ENCODE results near the gene GTF2IRD1.
"Not testable (repeated sequence)": the region's sequence is repeated elsewhere in the genome, so short reads cannot be mapped to it uniquely, and the experiment has no call there.

The GTF2IRD1 gene

GRCh38 chr7:74518654-74519053 lies 64.9 kb downstream of the GTF2IRD1 start:
- DNase-seq: no peak

GRCh38 chr7:74519395-74519794 lies 65.7 kb downstream of the GTF2IRD1 start:
- DNase-seq: no peak

- DNase-seq: no peak
Observed at GRCh38 chr7:74521855-74522254, 68.1 kb downstream of the GTF2IRD1 start.

- DNase-seq: no peak
Observed at GRCh38 chr7:74522281-74522905, 68.7 kb downstream of the GTF2IRD1 start.

DNA sequence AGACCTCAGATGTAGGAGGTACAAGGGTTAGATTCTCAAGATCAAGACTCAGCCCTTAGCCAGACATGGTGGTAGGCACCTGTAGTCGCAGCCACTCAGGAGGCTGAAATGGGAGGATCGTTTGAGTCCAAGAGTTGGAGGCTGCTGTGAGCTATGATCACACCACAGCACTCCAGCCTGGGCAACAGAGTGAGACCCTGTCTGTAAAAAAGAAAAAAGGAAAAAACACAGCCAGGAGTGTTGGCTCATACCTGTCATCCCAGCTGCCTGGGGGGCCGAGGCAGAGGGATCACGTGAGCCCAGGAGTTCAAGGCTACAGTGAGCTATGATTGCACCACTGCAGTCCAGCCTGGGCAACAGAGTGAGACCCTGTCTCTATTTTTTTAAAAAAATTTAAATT lies 69.3 kb downstream of the GTF2IRD1 start:
- DNase-seq: no peak

- DNase-seq: no peak
Observed at GRCh38 chr7:74525140-74525539, 71.4 kb downstream of the GTF2IRD1 start.

GRCh38 chr7:74525881-74526280 lies 72.2 kb downstream of the GTF2IRD1 start:
- DNase-seq: no peak

DNA sequence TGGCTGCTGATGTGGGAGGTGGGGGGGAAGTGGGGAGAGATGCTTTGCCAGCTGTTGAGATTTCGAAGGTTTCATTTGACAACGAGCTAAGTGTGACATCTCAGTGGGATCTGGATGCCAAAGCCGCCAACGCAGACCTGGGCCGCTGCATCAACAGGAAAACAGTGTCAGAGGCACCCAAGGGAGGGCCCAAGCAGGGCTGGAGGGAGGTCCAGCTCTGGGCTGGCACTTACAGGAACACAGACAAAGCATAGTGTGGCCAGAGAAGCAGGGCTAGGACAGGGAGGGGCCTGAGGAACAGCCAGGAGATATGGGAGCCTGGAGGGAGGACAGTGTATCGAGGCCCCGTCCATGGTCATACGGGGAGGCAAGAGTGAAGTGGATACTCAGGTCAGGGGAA lies 73.1 kb downstream of the GTF2IRD1 start:
- no peak for DNase-seq

DNA sequence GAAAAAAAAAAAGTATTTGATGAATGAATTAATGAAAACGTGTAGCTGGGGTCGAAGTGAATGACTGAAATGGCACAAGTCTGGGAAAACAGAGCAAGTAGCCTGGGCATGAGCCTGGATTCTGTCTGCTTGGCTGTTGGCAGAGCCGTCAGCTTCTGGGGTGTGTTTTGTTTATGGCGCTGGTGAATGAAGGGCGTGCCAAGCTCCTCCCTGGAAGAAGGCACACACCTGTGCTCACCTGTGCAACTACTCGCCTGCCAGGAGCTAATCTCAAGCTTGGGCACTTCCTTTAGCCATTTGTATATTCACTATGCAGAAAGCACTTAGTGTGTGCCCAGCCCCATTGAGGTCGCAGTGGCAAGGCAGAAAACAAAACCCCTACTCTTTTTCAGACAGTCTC lies 74.1 kb downstream of the GTF2IRD1 start:
- no peak for DNase-seq

- not testable (repeated sequence) for DNase-seq
Observed at GRCh38 chr7:74528773-74529172, 75.1 kb downstream of the GTF2IRD1 start.

- no peak for DNase-seq
Observed at GRCh38 chr7:74535951-74536356, 82.2 kb downstream of the GTF2IRD1 start.

DNA sequence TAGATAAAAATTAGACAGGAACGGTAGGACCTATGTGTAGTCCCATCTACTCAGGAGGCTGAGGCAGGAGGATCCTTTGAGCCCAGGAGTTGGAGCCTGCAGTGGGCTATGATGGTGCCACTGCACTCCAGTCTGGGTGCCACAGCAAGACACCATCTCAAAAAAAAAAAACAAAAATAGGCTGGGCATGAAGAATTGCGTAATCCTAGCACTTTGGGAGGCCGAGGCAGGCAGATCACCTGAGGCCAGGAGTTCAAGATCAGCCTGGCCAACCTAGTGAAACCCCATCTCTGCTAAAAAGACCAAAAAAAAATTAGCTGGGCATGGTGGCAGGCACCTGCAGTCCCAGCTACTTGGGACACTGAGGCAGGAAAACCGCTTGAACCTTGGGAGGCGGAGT lies 88.2 kb downstream of the GTF2IRD1 start:
- DNase-seq: not testable (repeated sequence)

GRCh38 chr7:74542558-74543117 lies 88.9 kb downstream of the GTF2IRD1 start:
- DNase-seq: peak; percentile 3

- peak; percentile 48 for DNase-seq
Observed at GRCh38 chr7:74544706-74545469, 91.2 kb downstream of the GTF2IRD1 start.

DNA sequence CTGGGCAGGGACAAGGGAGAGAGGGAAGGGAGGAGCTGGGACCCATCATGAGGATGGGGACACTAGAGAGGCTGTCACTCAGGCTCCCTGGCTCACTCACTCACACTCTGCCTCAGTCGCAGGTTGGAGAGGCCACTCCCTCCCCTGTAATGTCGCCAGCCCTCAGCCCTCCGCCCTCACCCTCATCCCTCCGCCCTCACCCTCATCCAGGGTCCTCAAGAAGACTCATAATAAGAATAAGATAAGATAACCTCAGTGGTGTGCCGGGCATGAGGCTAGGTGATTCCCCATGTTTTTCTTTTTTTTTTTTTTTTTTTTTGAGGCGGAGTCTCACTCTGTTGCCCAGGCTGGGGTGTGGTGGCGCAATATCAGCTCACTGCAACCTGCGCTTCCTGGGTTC lies 92.2 kb downstream of the GTF2IRD1 start:
- no peak for DNase-seq

- not testable (repeated sequence) for DNase-seq
Observed at GRCh38 chr7:74553596-74554012, 99.9 kb downstream of the GTF2IRD1 start.

DNA sequence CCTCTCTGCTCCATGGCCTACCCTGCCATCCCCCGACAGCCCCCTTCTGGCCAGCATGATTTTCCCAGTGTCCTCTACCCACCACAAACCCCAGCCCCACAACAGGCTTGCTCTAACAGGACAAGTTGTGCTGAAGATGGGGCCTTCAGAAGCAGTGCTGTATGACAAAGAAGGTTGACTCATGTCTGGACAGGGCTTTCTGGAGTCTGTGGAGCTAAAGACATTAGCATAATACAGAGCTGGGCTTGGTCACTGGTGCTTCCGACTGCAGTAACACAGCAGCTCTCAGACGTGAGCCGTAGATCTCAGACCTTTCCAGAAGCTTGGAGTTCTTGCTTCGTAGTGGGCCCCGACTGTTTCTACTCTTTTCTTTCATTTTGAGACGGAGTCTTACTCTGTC lies 100.5 kb downstream of the GTF2IRD1 start:
- DNase-seq: no peak

DNA sequence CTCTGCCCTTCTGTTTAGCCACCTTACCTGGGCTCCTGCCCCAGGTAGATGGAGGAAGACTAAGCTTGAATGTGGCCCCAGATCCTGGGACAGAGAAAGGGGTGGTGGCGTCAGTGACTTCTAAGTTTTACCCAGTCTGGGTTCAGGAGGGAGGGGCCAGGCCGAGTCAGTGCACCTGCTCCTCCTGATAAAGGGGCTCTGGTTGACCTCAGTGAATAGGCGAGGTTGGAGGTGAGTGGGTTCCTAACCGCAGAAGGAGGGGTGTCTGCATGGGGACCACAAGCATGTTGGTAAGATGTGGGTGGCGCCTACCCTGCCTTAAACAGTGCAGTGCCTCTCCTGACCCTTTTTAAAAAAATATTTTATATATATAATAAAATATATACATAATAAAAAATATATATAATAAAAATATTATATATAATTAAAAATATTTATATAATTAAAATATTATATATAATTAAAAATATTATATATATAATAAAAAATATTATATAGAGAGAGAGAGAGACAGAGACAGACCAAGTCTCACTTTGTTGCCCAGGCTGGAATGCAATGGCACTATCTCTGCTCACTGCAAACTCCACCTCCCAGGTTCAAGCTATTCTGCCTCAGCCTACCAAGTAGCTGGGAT lies 106.5 kb downstream of the GTF2IRD1 start:
- no peak for DNase-seq

DNA sequence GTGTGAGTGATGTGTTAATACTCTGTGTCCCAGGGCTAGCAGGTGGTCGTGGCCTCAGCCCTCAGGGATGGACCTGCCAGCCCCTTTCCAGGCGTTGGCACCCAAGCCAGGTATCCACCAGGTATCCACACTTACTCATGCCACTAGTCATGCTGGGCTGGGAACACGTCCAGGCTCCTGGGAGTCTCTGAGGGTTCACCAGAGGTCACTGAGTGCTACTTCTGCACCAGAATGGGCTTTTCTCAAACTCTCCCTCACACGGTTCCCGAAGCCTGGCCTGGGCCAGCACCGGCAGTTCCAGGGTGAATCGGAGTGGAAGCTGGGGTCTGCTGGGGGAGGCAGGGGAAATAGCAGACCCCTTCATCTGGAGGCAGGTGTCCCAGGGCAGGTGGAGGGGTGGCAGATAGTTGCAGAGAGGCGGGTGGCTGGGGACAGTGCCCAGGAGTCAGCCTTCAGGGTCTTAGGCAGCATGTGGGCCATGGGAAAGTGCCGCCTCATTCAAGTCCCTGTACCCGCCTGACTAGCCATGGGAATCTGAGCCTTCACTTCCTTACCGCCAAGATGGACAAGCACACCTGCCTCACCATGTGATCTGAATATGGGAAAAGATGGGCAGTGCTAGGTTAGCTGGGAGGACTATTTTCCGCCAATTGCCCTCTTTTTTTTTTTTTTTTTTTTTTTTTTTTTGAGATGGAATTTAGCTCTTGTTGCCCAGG lies 108.3 kb downstream of the GTF2IRD1 start:
- no peak for DNase-seq

GRCh38 chr7:74563639-74564038 lies 109.9 kb downstream of the GTF2IRD1 start:
- DNase-seq: not testable (repeated sequence)

GRCh38 chr7:74567318-74567668 lies 113.6 kb downstream of the GTF2IRD1 start:
- no peak for DNase-seq

GRCh38 chr7:74568658-74569057 lies 115.0 kb downstream of the GTF2IRD1 start:
- DNase-seq: peak; percentile 14

GRCh38 chr7:74569501-74570075 lies 115.9 kb downstream of the GTF2IRD1 start:
- DNase-seq: no peak
